ENCODE measurements around the gene TSHB. TPM values are rescaled to one million over a fixed set of nuclear protein-coding genes. Genes with fewer than 3 reads are reported as not detected.
"Not testable (repeated sequence)": the region's sequence is repeated elsewhere in the genome, so short reads cannot be mapped to it uniquely, and the experiment has no call there.

TSHB gene
- not detected in 2 replicates for total RNA-seq

DNA sequence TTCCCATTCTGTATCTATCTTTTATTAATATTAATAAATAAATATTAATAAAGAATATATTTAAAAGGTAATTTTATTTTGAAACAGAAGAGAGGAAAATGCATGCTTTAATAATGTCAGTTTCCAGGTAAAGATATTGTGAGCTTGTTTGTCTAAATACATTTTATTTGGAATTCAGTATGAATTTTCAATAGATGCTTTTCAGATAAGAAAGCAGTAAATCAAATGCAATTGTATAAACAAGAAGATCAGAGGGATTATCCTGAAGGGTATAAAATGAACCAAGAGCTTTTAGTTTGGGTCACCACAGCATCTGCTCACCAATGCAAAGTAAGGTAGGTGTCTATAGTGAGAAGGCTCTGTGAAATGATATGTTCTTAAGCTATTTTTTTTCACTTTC, at the start of gene TSHB:
TSS of gene TSHB (plus strand) at position 301 of the 400 bp plus-strand sequence. CDS start 3,537 bp downstream, outside the sequence.
- Mint-ChIP-seq H3K27ac (no peak within 1 kb of the TSS), H3K4me3 (no peak within 1 kb of the TSS), H3K27me3 (peaks cover 10% of the 10 kb centered on the region), H3K36me3 (ENCODE audit: low read depth) (no peaks in the 10 kb centered on the region), H3K4me1 (no peaks in the 10 kb centered on the region), H3K9me3 (no peaks in the 10 kb centered on the region)
- intact Hi-C loops (cut with micrococcal nuclease) = no loop called here
- DNase-seq = no peak

DNA sequence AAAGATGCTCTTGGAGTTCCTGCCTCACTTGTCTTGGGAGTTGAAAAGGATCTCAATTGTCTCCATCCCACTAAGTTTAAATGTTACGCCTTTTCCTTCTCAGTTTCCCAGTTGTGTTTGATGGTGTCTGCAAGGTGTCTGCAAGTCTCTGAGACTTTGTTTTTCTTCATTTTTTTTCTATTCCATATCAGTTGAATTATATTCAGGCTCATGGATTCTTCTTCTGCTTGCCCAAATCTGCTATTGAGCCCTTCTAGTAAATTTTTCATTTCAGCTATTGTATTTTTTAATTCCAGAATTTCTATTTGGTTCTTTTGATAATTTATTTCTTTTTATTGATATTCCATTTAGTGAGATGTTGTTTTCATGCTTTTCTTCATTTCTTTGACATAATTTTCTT, 47.4 kb upstream of the TSHB start:
- DNase-seq = no peak
- Mint-ChIP-seq H3K27me3 (peaks cover 10% of the 10 kb centered on the region), H3K36me3 (ENCODE audit: low read depth) (no peaks in the 10 kb centered on the region), H3K4me1 (no peaks in the 10 kb centered on the region), H3K4me3 (no peak overlapping the region), H3K9me3 (peaks cover 6% of the 10 kb centered on the region), H3K27ac (no peak overlapping the region)
- intact Hi-C loops (cut with micrococcal nuclease) = no loop called here

DNA sequence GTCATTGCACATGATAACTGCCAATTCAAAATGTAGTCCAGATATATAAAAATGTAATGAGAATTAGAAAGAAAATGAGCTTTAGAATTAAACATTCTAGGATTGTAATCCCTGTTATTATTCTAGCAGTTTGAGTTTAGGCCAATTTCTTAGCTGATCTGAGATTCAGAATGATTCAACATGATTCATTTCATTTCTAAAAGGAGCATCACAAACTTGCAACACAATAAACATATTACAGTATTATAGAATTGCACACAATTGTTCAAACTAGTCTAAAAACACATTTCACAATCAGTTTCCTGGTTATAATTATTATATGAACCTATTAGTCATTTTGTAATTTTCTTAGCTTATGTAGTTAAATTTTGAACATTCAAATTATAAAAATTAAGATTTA, 43.3 kb upstream of the TSHB start:
- Mint-ChIP-seq H3K9me3 (peaks cover 13% of the 10 kb centered on the region), H3K4me1 (no peaks in the 10 kb centered on the region), H3K27ac (no peak overlapping the region), H3K27me3 (peaks cover 2% of the 10 kb centered on the region), H3K4me3 (no peak overlapping the region), H3K36me3 (ENCODE audit: low read depth) (no peaks in the 10 kb centered on the region)
- intact Hi-C loops (cut with micrococcal nuclease) = no loop called here
- no peak for DNase-seq

DNA sequence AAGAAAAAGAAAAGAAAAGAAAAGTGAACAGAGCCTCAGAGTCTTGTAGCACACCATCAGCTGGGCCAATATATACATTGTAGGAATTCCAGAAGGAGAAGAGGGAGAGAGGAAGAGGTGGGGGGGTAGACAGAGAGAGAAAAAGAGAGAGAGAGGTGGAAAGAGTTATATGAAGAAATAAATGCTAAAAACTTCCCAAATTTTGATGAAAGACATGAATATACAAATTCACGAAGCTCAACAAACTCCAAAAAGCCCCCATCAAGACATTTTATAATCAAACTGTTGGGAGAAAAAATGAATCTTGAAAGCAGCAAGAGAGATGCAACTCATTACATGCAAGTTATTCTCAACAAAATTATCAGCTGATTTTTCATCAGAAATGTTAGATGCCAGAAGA, 41.5 kb upstream of the TSHB start:
- Mint-ChIP-seq H3K4me1 (no peaks in the 10 kb centered on the region), H3K27me3 (peaks cover 2% of the 10 kb centered on the region), H3K4me3 (no peak overlapping the region), H3K27ac (no peak overlapping the region), H3K36me3 (ENCODE audit: low read depth) (no peaks in the 10 kb centered on the region), H3K9me3 (peaks cover 8% of the 10 kb centered on the region)
- DNase-seq = no peak
- intact Hi-C loops (cut with micrococcal nuclease) = no loop called here

DNA sequence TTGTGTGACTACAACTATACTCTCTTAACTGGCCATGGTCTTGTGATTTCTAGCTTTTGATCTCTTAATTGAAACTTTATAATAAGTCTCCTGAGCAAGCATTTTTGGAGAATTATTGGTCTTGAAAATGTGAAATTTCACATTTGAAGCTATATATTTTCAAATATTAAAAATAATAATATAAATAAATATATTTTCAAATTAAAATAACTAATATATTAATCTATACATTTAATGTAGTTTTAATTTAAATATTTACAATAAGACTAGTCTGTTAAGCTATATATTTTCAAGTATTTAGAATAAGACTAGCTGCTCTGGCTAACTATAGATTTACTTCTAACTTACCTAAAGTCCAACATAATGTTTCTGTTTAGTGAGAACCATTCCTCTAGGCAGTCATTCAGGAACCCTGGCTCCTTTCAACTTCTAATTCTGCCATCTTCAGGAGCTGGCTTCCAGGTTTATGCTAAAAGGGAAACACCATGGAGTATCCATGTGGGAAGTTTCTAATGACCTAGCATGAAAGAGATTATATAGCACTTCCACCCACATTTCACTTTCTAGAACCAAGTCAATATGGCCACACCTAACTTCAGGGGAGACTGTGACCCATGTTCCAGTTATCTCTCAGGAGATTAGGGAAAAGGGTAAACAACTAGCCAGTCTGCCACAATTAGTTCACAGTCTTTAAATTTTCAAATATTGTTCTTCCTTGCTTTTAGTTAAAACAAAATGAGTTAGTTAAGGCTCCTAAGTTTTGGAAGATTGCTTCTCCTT, 31.9 kb upstream of the TSHB start:
- Mint-ChIP-seq H3K27ac (no peak overlapping the region), H3K27me3 (peaks cover 15% of the 10 kb centered on the region), H3K36me3 (ENCODE audit: low read depth) (no peaks in the 10 kb centered on the region), H3K9me3 (no peaks in the 10 kb centered on the region), H3K4me3 (no peak overlapping the region), H3K4me1 (no peaks in the 10 kb centered on the region)
- intact Hi-C loops (cut with micrococcal nuclease) = no loop called here
- DNase-seq = no peak

DNA sequence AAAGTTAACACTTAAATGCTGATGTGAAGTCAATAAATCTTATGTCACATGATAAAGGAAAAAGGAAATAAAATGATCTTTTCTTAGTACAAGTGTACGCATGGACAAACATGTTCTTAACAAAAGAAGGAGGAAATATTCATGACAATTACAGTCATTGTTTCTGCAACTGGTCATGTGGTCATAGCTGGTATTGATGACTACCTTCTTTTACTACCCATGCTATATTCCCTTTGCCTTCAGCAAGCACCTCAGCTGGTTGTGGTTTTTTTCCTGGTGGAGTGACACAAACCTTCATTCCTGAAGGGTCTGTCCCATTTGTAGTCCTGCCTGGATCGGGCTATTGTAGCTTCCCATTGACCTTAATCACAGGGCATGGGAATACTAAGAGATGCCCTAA, 23.4 kb upstream of the TSHB start:
- no peak for DNase-seq
- Mint-ChIP-seq H3K4me3 (no peak overlapping the region), H3K27me3 (peaks cover 9% of the 10 kb centered on the region), H3K4me1 (no peaks in the 10 kb centered on the region), H3K9me3 (no peaks in the 10 kb centered on the region), H3K36me3 (ENCODE audit: low read depth) (no peaks in the 10 kb centered on the region), H3K27ac (no peak overlapping the region)
- intact Hi-C loops (cut with micrococcal nuclease) = no loop called here

DNA sequence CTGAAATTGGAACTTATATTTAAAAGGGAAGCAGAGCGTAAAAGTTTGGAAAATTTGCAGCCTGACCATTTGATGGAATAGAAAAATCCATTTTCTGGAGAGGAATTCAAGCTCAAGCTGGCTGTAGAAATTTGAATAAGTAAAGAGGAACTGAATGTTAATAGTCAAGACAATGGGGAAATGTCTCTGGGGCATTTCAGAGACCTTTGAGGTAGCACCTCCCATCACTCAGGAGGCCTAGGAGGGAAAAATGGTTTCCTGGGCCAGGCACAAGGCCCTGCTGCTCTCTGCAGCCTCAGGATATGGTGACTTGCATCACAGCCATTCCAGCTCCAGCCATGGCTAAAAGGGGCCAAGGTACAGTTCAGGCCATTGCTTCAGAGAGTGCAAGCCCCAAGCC, 17.6 kb upstream of the TSHB start:
- H3K4me3 Mint-ChIP-seq = no peak overlapping the region
- no peak for DNase-seq
- no peaks in the 10 kb centered on the region for H3K9me3 Mint-ChIP-seq
- H3K27me3 Mint-ChIP-seq = no peaks in the 10 kb centered on the region
- intact Hi-C loops (cut with micrococcal nuclease) = no loop called here
- no peaks in the 10 kb centered on the region for H3K36me3 Mint-ChIP-seq (ENCODE audit: low read depth)
- no peak overlapping the region for H3K27ac Mint-ChIP-seq
- H3K4me1 Mint-ChIP-seq = no peaks in the 10 kb centered on the region

DNA sequence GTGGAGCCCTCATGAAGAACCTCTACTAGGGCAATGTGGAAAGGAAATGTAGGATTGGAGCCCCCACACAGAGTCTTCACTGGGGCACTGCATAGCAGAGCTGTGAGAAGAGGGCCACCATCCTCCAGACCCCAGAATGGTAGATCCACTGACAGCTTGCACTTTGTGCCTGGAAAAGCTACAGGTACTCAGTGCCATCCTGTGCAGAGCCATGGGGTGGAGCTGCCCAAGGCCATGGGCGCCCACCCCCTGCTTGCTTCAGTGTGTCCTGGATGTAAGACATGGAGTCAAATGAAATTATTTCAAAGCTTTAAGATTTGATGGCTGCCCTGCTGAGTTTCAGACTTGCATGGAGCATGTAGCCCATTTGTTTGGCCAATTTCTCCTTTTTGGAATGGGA, 17.2 kb upstream of the TSHB start:
- Mint-ChIP-seq H3K27me3 (no peaks in the 10 kb centered on the region), H3K36me3 (ENCODE audit: low read depth) (no peaks in the 10 kb centered on the region), H3K9me3 (no peaks in the 10 kb centered on the region), H3K27ac (no peak overlapping the region), H3K4me3 (no peak overlapping the region), H3K4me1 (no peaks in the 10 kb centered on the region)
- DNase-seq = no peak
- intact Hi-C loops (cut with micrococcal nuclease) = no loop called here

DNA sequence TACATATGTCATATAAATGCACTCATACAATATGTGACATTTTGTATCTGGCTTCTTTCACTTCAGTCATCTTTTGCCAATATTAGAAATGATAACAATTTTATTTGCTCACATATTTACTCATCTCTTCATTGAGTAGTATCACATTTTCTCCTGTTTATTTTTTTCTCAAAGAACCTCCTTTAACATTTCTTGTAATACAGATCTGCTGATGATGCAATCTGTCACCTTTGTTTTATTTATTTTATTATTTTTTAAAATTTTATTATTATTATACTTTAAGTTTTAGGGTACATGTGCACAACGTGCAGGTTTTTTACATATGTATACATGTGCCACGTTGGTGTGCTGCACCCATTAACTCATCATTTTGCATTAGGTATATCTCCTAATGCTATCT, 15.8 kb upstream of the TSHB start:
- Mint-ChIP-seq H3K36me3 (ENCODE audit: low read depth) (no peaks in the 10 kb centered on the region), H3K4me1 (no peaks in the 10 kb centered on the region), H3K4me3 (no peak overlapping the region), H3K9me3 (no peaks in the 10 kb centered on the region), H3K27me3 (peaks cover 4% of the 10 kb centered on the region), H3K27ac (no peak overlapping the region)
- intact Hi-C loops (cut with micrococcal nuclease) = no loop called here
- no peak for DNase-seq

DNA sequence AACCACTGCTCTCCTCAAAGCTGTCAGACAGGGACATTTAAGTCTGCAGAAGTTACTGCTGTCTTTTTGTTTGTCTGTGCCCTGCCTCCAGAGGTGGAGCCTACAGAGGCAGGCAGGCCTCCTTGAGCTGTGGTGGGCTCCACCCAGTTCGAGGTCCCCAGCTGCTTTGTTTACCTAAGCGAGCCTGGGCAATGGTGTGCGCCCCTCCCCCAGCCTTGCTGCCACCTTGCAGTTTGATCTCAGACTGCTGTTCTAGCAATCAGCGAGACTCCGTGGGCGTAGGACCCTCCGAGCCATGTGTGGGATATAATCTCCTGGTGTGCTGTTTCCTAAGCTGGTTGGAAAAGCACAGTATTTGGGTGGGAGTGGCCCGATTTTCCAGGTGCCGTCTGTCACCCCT, 10.1 kb upstream of the TSHB start:
- H3K9me3 Mint-ChIP-seq = not testable (repeated sequence)
- peaks cover 13% of the 10 kb centered on the region for H3K27me3 Mint-ChIP-seq

DNA sequence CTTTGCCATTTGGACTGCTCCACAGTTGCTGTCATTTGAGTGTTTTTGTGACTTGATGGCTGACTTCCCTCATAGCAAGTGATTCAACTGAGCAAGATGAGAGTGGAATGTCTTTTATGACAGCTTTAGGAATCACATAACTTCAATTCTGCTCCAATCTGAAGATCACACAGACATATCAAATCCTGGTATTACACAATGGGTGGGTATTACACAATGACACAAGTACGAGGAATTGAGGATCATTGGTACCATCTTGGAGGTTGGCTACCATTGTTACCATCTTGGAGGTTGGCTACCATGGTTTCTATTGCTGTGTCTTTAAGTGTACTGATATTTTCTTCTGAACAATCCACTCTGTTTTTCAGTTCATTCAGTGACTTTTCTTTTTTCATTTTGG, 8.5 kb upstream of the TSHB start:
- no peak for DNase-seq
- H3K9me3 Mint-ChIP-seq = no peaks in the 10 kb centered on the region
- no peaks in the 10 kb centered on the region for H3K4me1 Mint-ChIP-seq
- no peak overlapping the region for H3K4me3 Mint-ChIP-seq
- intact Hi-C loops (cut with micrococcal nuclease) = no loop called here
- H3K27me3 Mint-ChIP-seq = peaks cover 13% of the 10 kb centered on the region
- no peak overlapping the region for H3K27ac Mint-ChIP-seq
- H3K36me3 Mint-ChIP-seq (ENCODE audit: low read depth) = no peaks in the 10 kb centered on the region

More for the DNA sequence above, 10.1 kb upstream of the TSHB start:
- intact Hi-C loops (cut with micrococcal nuclease); H3K36me3 Mint-ChIP-seq (ENCODE audit: low read depth); H3K4me1 Mint-ChIP-seq; H3K27ac Mint-ChIP-seq; H3K4me3 Mint-ChIP-seq; DNase-seq: not testable (repeated sequence)

DNA sequence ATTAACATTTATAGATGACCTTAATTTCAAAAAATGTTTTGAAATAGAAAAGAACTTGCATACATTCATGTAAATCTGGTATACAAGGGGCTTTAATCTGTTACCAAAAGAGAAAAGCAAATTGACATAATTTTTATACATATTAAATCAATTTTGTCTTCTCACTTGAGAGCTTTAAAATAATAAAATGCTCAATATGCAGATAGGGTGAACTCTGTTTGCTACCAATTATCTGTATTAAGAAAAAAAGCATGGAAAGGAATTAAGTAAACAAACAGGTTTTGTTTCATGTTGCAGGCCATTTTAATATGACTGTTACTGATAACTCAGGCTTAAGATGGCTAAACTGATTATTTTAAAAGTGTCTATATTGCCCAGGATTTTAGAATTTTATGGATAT, 6.0 kb upstream of the TSHB start:
- DNase-seq = no peak
- Mint-ChIP-seq H3K27ac (no peak overlapping the region), H3K27me3 (peaks cover 10% of the 10 kb centered on the region), H3K4me3 (no peak overlapping the region), H3K4me1 (no peaks in the 10 kb centered on the region), H3K9me3 (no peaks in the 10 kb centered on the region), H3K36me3 (ENCODE audit: low read depth) (no peaks in the 10 kb centered on the region)
- intact Hi-C loops (cut with micrococcal nuclease) = no loop called here

DNA sequence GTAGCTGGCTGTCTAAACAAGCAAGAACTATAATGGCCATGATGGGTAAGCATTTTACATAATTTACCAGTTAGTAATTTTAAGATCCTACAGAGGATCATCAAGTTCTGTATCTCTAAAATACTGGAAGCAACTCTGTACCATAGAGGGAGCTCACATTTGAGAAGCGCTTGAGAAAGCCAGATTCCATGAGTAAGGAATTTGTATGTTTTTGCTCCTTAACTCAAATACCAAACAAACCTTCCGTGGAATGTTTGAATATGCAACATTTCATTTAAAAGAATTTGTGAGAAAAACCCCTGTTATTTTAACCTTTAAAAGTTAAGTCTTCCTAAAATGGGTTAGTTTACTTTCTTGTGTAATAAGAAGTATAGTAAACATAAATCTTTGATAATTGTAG, 2.0 kb downstream of the TSHB start:
- Mint-ChIP-seq H3K27ac (no peak overlapping the region), H3K36me3 (ENCODE audit: low read depth) (no peaks in the 10 kb centered on the region), H3K4me3 (no peak overlapping the region), H3K4me1 (no peaks in the 10 kb centered on the region), H3K9me3 (no peaks in the 10 kb centered on the region), H3K27me3 (peaks cover 13% of the 10 kb centered on the region)
- intact Hi-C loops (cut with micrococcal nuclease) = no loop called here
- no peak for DNase-seq

DNA sequence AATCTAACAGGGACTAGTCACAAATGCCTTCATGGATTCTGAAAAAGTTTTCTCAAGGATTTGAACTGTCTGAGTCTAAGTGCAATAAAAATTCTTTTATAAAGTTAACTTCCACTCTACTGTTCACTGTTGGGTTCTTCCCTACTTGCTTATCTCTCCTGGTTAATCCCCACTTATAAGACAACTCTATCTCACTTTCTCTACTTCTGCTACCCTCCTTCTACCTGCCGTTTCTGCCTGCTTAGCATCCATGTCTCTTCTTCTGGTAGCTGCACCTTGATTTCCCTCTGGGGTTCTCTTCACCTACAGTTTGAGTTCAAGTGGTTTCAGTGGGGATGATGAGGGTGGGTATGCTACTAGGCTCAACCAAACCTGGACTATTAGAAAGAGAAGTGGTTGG, 6.0 kb downstream of the TSHB start:
- Mint-ChIP-seq H3K27ac (no peak overlapping the region), H3K4me1 (no peaks in the 10 kb centered on the region), H3K27me3 (peaks cover 9% of the 10 kb centered on the region), H3K36me3 (ENCODE audit: low read depth) (no peaks in the 10 kb centered on the region), H3K4me3 (no peak overlapping the region), H3K9me3 (no peaks in the 10 kb centered on the region)
- DNase-seq = no peak
- intact Hi-C loops (cut with micrococcal nuclease) = no loop called here
